Neural progenitor cell (in vitro differentiated cells): ENCODE data around the gene TBCD.

ENCODE experiments used
- CTCF ChIP-seq: fragments of 200-600 bp; sonication (generic); IDR thresholded peaks from 2 replicates; pipeline ENCODE4 v1.5.1; 2017; ENCODE audit warnings: antibody characterized with exemption, mild to moderate bottlenecking
- EZH2 ChIP-seq: fragments of 200-600 bp; sonication (generic); IDR thresholded peaks from 2 replicates; pipeline ENCODE4 v1.6.1; 2017; ENCODE audit warnings: antibody characterized with exemption, mild to moderate bottlenecking, moderate library complexity
- EZH2phosphoT487 ChIP-seq: fragments of 200-600 bp; sonication (generic); IDR thresholded peaks from 2 replicates; pipeline ENCODE4 v1.6.1; 2017; ENCODE audit warnings: antibody characterized with exemption

DNA sequence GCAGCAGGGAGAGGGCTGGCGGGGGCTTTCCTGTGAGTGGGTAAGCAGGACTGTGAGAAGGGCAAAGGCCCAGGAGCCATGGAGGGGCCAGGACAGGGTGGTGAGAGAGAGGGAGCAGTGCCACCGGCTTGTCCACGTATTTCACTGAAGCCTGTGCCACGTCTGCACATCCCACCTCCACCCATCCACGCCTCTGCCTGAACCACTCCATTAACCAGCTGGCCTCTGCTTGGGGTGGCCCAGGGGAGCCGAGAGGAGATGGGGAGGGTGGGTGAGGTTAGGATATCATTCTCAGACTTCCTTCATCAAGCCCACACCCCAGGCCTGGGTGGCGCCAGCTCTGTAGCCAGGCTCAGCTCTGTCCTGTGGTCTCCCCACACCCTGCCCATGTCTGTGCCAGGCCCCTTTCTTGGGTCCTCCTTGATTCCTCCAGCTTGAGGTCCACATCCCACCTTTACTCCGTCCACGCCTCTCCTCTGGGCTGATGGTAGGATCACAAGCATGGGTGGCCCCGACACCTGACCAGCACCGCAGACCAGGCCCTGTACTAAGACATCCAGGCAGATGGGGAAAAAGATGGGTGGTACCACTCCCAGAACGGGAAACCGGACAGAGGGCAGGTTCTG lies 19.6 kb upstream of the TBCD start:
- TF ChIP-seq EZH2 = no peak
- TF ChIP-seq CTCF = no peak
- no peak for TF ChIP-seq EZH2phosphoT487
